Neural cell (in vitro differentiated cells): Measurements from ENCODE around the gene DNAJC12.

Source experiments
- EP300 ChIP-seq: fragments of 450-650 bp; conservative IDR thresholded peaks from 2 replicates; pipeline ENCODE4 v1.6.1; 2014; ENCODE audit warnings: antibody characterized with exemption, mild to moderate bottlenecking, moderate library complexity; ENCODE audit not compliant: poor library complexity, severe bottlenecking
- EZH2 ChIP-seq: fragments of 200-600, 300-800 bp; shearing (Covaris generic), sonication (generic); IDR thresholded peaks from 2 replicates; pipeline ENCODE4 v1.6.1; 2014; ENCODE audit warnings: antibody characterized with exemption, low read length, borderline replicate concordance, mild to moderate bottlenecking; ENCODE audit not compliant: insufficient read depth, poor library complexity, severe bottlenecking
- MXI1 ChIP-seq: fragments of 450-650 bp; conservative IDR thresholded peaks from 2 replicates; pipeline ENCODE4 v1.6.1; 2014; ENCODE audit warnings: antibody characterized with exemption, mild to moderate bottlenecking; ENCODE audit not compliant: poor library complexity, severe bottlenecking
- POLR2AphosphoS5 ChIP-seq: IDR thresholded peaks from 2 replicates; pipeline ENCODE4 v1.6.1; 2012
- RAD21 ChIP-seq: fragments of 450-650 bp; conservative IDR thresholded peaks from 2 replicates; pipeline ENCODE4 v1.6.1; 2014; ENCODE audit warnings: antibody characterized with exemption, mild to moderate bottlenecking, moderate library complexity
- TAF1 ChIP-seq: IDR thresholded peaks from 2 replicates; pipeline ENCODE4 v1.6.1; 2012; ENCODE audit warnings: low read depth
- TF ChIP-seq, protein P1 (sequence below): fragments of 450-650 bp; IDR thresholded peaks from 2 replicates; pipeline ENCODE4 v1.5.1; 2014; ENCODE audit warnings: antibody characterized with exemption, mild to moderate bottlenecking, moderate library complexity; ENCODE audit not compliant: poor library complexity, severe bottlenecking
- TF ChIP-seq, protein P2 (sequence below): IDR thresholded peaks from 2 replicates; pipeline ENCODE4 v1.6.1; 2012; ENCODE audit warnings: borderline replicate concordance

DNA sequence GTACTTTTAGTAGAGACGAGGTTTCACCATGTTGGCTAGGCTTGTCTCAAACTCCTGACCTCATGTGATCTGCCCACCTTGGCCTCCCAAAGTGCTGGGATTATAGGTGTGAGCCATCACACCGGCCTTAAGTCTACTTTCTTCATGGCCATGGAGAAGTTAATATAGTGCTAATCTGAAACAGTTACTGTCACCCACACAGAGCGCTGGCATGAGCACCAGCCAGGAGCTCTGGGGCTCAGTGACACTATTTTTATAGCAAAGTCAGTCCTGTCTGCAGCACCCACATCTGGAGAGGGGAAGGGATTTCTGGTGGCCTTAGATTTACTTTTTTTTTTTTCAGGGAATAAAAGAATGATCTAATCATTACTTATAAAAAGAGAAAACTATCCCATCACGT is 21.3 kb downstream of the DNAJC12 start:
- TF ChIP-seq, protein P1, sequence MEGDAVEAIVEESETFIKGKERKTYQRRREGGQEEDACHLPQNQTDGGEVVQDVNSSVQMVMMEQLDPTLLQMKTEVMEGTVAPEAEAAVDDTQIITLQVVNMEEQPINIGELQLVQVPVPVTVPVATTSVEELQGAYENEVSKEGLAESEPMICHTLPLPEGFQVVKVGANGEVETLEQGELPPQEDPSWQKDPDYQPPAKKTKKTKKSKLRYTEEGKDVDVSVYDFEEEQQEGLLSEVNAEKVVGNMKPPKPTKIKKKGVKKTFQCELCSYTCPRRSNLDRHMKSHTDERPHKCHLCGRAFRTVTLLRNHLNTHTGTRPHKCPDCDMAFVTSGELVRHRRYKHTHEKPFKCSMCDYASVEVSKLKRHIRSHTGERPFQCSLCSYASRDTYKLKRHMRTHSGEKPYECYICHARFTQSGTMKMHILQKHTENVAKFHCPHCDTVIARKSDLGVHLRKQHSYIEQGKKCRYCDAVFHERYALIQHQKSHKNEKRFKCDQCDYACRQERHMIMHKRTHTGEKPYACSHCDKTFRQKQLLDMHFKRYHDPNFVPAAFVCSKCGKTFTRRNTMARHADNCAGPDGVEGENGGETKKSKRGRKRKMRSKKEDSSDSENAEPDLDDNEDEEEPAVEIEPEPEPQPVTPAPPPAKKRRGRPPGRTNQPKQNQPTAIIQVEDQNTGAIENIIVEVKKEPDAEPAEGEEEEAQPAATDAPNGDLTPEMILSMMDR: no peak
- TF ChIP-seq, protein P2, sequence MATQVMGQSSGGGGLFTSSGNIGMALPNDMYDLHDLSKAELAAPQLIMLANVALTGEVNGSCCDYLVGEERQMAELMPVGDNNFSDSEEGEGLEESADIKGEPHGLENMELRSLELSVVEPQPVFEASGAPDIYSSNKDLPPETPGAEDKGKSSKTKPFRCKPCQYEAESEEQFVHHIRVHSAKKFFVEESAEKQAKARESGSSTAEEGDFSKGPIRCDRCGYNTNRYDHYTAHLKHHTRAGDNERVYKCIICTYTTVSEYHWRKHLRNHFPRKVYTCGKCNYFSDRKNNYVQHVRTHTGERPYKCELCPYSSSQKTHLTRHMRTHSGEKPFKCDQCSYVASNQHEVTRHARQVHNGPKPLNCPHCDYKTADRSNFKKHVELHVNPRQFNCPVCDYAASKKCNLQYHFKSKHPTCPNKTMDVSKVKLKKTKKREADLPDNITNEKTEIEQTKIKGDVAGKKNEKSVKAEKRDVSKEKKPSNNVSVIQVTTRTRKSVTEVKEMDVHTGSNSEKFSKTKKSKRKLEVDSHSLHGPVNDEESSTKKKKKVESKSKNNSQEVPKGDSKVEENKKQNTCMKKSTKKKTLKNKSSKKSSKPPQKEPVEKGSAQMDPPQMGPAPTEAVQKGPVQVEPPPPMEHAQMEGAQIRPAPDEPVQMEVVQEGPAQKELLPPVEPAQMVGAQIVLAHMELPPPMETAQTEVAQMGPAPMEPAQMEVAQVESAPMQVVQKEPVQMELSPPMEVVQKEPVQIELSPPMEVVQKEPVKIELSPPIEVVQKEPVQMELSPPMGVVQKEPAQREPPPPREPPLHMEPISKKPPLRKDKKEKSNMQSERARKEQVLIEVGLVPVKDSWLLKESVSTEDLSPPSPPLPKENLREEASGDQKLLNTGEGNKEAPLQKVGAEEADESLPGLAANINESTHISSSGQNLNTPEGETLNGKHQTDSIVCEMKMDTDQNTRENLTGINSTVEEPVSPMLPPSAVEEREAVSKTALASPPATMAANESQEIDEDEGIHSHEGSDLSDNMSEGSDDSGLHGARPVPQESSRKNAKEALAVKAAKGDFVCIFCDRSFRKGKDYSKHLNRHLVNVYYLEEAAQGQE: no peak
- TF ChIP-seq EZH2: no peak
- TF ChIP-seq MXI1: no peak
- TF ChIP-seq TAF1: no peak
- TF ChIP-seq RAD21: no peak
- TF ChIP-seq POLR2AphosphoS5: no peak
- TF ChIP-seq EP300: no peak
